ENCODE data around the gene MAJIN.

DNA sequence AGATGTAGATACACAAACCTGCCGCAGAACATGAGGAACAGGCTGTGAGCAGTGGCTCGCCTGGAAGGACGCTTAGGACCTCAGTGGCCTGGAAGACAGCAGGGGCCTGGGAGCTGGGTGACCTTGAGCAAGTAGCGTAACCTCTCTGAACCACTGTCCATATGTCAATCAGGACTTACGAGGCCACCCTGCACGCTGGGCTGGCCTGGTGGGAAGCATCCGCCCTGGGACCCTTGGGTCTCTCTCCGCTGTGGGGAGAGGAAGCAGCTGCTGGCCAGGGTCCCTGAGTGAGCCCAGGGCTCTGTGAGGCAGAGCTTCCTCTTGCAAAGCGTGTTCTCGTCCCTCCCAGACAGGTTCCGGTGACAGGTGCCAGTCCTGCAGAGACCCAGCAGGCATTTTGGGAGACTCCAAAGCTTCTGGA is 79.5 kb downstream of the MAJIN start:
- TF ChIP-seq USF2 (IDR thresholded peaks at IDR 0.05; ENCODE audit: borderline replicate concordance, low read depth, low read length) (no peak), YY1 (IDR thresholded peaks at IDR 0.05; ENCODE audit: low read depth) (no peak), RAD21 (IDR thresholded peaks at IDR 0.05; ENCODE audit: low read length) (no peak), CTCF (IDR thresholded peaks at IDR 0.05) (no peak)

Data from SK-N-SH (cell line).